GM19397 (cell line): ENCODE results near the gene MAGEB17.
"Not testable (repeated sequence)": the region's sequence is repeated elsewhere in the genome, so short reads cannot be mapped to it uniquely, and the experiment has no call there.

ENCODE experiments used
- ATAC-seq: cut with Tn5 transposase; IDR thresholded peaks from one replicate; pipeline ENCODE4 v1.9.1; 2021; ENCODE audit warnings: mild to moderate bottlenecking, moderate library complexity; ENCODE audit not compliant: unreplicated experiment

Gene MAGEB17

DNA sequence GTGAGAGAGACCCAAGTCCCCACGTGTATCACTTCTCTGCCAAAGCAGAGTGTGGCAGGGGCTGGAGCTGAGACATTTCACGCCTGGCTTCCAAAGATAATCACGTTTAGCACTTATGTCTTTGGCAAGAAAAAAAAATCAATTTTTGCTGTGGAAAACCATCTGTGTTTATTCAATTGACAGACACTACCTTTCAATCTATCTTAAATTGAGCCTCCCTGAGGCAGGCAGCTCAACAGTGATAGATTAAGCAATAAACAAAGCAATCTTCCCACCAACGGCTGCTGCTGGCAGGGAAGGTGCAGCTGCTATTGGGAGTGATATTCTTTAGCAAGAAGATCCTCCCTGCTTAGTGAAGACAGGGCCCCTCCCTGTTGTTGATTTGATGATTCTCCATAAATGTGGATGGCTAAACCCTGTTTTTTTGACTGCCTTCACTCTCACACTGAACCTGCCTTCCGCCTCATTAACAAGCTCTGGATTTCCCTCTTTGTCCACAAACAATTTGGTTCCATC lies 11.6 kb upstream of the MAGEB17 start:
- ATAC-seq = no peak

DNA sequence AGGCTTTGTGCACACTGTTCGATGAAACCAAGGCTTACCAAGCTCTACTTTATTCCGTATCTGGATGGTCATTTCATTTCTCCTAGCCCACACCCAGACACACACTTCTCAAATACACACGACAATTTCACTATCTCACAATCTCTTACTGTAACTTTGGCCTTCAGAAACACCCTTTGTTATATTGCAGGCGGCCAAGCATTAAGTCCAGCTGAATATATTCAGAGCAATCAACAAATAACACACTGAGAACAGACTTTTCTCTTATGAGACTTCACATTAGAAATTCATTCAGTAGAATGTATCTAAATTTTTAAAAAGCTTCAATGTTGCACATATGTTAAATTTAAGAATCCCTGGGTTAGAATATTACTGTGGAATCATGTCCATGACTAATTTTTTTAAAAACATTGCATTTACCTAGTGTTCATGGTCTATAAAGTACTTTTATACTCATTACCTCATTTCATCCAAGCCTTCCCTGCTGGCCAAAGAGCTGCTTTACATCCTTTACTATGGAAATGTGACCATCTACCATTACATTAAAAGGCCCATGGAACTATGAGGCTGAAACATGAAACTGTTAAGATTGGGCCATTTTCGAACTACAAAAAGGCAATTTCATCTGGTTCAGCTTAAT lies 10.5 kb upstream of the MAGEB17 start:
- ATAC-seq = no peak

DNA sequence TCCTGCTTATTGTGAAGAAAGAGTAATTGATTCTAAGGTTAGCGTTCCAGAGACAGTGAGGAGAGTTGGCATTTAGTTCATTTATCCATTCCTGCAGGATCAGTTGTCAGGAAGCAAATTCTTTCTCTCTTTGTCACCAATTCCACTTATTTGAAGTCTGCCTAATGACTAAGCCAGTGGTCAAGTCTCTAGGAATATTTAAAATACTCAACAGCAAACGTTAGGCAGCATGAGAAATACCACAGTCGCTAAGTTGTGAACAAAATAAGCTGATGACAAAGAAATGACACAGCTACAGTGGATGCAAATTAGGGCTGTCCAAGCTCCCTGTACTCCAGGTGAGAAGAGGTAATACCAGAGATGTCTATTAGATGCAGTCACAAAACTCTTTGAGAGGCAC lies 6.6 kb upstream of the MAGEB17 start:
- ATAC-seq = no peak

DNA sequence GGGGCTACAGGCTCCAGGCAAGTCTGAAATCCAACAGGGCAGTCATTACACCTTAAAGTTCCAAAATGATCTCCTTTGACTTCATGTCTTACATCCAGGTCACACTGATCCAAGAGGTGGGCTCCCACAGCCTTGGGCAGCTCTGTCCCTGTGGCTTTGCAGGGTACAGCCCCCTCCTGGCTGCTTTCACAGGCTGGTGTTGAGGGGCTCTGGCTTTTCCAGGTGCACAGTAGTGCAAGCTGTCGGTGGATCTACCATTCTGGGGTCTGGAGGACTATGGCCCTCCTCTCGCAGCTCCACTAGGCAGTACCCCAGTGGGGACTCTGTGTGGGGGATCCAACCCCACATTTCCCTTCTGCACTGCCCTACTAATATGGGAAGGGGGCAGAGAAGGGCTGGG lies 6.1 kb upstream of the MAGEB17 start:
- not testable (repeated sequence) for ATAC-seq

DNA sequence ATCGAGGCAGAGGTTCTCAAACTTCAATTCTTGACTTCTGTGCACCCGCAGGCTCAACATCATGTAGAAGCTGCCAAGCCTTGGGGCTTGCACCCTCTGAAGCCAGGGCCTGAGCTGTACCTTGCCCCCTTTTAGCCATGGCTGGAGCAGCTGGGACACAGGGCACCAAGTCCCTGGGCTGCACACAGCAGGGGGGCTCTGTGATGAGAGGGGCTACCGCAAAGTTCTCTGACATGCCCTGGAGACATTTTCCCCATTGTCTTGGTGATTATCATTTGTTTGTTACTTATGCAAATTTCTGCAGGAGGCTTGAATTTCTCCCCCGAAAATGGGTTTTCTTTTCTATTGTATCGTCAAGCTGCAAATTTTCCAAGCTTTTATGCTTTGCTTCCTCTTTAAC lies 4.9 kb upstream of the MAGEB17 start:
- no peak for ATAC-seq

DNA sequence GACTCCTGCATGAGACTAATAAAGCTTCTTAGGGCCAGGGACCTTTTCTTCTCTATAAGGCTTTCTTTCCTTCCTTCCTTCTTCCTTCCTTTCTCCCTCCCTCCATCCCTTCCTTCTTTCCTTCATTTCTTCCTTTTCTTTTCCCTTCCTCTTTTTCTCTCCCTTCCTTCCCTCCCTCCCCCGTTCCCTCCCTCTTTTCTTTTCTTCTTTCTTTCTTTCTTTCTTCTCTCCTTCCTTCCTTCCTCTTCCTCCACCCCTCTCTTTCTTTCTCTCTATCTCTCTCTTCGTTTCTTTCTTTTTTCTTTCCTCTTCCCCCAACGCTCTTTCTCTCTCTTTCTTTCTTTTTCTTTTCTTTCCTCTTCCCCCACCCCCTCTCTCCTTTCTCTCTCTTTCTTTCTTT lies 2.5 kb upstream of the MAGEB17 start:
- ATAC-seq = no peak

DNA sequence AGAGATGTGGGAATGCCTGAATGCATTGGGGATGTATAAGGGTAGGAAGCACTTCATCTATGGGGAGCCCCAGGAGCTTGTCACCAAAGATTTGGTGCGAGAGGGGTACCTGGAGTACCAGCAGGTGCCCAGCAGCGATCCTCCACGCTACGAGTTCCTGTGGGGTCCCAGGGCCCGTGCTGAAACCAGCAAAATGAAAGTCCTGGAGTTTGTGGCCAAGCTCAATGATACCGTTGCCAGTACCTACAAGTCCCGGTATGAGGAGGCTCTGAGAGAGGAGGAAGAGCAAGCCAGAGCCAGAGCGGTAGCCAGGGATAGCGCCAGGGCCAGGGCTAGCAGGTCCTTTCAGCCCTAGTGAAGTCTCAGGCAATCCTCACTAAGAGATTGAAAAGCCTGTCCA lies 3.8 kb downstream of the MAGEB17 start:
- ATAC-seq = no peak

DNA sequence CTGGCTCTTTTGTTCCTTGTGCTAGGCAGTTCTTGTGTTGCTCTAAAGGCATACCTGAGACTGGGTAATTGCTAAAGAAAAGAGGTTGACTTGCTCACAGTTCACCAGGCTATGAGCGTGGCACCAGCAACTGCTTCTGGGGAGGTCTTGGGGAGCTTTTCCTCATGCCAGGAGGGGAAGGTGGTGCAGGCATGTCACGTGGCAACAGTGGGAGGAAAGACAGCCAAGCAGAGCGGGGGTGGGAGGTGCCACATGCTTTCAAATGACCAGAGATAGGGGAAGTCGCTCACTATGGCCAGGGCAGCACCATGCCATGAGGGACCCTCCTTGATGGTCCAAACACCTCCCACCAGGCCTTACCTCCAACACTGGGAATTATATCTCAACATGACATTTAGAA lies 4.7 kb downstream of the MAGEB17 start:
- ATAC-seq = no peak

DNA sequence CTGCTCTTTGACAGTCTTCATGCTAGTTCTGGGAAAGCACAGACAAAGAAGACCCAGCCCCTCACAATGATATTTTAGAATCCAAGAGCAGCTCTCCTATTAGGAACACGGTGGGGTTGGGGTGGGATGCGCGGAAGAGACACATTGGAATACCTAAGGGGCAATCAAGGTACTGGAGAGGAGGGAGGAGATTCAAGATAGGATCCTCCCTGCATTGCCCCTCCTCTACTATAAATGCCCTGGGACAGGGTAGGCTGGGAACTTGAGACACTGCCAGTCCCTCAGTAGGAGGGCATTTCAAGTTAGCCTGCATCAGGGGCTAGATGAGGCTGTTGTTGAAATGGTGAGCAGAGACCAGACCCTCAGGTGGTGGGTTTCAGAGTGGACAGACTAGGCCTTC lies 5.1 kb downstream of the MAGEB17 start:
- no peak for ATAC-seq

DNA sequence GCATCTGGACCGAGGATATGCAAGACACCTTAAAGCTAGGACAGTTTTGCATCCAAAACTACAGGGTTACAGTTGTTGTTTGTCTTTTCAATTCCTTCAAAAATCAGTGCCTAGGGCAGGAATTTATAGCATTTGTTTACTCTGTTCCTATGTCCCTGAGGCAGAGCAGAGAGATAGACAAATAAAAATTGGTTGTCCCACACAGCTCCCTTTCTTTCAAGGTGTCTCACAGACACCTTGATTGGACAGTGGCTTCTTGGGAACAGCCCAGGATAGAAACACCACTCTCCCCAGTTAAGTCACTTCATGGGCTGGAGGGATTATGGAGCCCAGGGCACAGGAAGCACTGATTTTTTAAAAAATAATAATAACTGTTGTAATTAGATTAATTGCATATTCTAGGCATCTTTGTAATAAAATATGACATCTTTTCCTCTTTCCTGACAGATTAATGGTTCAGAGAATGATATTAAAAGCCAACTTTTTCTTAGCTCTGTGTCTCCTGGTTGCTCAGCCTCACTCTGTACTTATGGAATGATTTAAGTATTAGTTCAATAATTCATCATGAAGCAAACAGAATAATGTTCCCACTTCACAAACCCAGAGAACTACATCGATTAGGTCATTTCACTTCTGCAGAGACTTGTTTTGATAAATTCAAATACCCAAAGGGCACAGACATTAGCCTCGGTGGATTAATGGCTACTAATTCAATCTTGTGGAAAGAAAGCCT lies 8.2 kb downstream of the MAGEB17 start:
- no peak for ATAC-seq

DNA sequence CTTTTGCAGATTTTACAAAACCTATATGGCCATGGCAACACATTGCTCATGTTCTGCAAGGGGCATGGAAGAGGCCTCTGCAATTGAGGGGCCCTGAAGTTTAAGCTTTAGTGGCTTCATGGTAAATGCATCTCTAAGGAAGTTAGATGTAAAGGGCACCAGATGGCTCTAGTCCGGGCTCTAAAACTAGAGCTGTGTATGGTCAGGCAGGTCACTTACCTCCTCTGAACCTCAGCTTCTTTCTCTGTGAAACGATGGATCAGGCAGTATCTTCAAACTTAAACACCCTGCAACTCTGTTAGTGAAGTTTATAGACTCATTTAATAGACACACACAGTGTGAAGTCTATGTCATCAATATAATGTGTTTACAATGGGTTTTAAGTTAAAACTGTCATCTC lies 10.0 kb downstream of the MAGEB17 start:
- ATAC-seq = no peak

DNA sequence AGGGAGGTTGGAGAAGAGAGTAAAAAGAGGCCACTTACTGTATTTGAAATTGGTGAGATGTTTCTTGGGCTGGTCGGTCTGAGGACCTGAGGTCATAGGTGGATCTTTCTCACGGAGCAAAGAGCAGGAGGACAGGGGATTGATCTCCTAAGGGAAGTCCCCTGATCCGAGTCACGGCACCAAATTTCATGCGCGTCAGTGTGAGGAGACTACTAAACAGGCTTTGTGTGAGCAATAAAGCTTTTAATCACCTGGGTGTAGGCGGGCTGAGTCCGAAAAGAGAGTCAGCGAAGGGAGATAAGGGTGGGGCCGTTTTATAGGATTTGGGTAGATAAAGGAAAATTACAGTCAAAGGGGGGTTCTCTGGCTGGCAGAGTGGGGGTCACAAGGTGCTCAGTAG lies 16.6 kb downstream of the MAGEB17 start:
- ATAC-seq = not testable (repeated sequence)

DNA sequence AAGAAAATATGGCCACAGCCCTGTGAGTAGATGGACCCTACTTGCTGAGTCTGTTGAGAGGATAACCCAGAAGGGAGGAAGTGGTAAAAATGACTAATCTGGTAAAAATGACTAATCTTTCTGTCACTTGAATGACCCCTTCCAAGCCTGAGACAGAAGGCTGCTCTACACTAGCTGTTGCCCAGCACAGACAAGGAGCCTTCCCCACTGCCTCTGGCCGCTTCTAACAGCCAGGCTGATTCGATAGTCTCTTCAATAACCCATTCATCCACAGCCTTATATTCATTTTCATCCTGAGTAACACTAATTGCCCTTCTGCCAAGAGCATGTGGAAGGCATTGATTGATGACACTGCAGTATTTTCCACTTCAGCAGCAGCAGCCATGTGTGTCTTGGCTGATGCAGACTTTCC lies 18.4 kb downstream of the MAGEB17 start:
- peak; percentile 83 for ATAC-seq

DNA sequence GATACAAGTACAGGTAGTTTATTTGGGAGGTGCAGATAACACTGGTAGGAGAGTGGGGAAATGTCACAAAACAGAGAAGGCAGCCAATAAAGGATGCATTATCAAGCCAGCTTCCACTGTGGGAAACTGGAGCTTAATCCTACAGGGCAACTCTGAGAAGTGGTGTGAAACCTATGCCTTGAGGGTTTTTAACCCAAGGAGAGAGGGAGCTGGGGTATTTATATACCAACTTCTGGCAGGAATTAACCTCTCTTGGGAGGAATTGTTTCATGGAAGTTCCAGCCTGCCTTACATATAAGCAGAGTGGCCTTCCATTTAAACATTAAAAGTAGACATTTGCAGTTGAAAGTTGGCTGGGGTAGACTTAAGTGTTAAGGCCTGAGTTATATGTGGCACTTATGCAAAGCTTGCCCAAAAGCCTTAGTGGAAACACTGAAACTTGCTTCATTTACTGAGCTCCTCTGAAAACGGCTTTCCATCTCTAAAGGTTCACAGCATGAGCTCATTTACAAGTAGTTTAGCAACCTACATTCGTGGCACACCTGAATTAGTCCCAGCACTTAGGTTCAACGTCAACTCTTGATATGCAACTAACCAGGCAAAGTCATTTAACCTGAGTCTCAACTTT lies 19.2 kb downstream of the MAGEB17 start:
- no peak for ATAC-seq

DNA sequence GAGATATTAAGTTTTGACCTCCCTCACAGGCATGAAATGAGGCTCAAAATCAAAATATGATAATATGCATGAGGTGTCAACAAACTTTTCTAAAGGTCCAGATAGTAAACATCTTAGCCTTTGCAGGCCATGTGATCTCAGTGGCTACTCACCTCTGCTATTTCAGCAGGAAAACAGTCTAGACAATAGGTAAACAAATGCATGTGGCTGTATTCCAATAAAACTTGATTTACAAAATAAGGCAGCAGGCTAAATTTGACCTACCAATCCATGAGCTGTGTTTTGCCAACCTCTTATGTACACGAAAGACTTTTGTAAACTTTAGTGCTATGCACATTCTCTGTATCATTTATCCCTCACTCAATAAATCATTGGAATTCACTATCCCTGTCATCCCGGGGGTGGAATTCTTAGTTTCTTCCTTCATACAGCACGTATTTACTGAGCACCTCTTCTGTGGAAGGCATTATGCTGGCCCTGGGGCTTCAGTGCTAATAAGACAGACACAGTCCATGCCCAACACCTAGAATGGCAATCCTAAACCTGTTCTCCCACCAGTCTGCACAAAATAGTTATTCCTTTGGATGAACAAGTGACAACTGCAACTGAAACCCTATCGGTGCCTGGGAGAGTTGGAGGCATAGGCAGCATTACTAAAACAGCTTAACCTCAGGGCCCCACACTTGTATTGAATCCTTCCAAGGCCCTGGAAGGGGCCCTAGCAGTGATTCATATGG lies 19.9 kb downstream of the MAGEB17 start:
- ATAC-seq = no peak

DNA sequence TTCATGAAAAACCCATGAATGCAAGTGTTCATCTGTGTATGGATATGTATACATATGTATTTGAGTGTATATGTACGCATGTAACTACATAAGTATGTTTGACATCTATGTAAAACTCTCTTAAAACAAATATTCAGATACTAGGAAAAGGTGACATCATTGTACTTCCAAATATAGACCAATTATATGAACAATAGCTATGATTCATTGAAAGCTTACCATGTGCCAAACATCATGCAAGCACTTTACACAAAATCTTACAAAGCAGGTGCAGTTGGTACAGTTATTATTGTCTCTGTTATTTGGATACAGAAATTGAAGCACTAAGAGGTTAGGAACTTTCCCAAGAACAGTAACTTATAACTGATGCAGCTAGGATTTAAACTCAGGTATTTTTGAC lies 21.4 kb downstream of the MAGEB17 start:
- ATAC-seq = no peak

DNA sequence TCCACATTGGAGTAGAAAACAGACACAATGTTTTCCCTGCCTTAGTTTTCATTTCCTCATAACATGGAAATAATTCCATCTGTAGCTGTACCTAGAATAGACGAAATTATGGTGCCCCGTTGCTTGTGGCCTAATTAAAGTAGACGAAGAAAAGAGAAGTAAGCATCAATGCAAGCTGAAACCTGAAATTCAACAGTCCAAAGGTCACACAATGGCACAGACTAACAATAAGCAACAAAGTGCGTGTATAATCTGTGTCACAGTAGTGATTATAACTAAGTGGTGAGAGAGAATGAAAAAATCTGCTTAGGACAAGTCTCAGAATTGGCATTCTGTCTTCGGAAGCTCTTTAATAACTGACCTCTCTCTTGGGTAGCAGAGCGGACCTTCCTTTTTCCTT lies 24.3 kb downstream of the MAGEB17 start:
- ATAC-seq = no peak

DNA sequence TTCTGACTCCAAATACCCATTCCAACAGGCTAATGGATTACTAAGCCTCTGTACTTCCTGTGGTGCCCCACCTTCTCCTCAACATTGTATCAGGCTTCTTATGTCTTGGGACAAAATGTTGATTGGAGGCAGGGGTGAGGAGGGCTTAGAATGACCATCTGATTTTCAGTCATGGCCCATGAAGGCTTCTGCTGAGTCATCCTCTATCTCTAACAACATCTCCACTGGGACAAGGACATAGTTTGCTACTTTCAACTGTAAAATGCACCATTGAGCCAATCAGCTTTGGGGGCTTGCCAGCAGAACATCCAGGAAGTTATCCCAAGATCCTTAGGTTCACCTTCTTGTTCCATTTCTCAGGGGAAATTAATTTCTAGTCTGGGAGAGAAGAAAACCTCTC lies 29.5 kb downstream of the MAGEB17 start:
- ATAC-seq = no peak

DNA sequence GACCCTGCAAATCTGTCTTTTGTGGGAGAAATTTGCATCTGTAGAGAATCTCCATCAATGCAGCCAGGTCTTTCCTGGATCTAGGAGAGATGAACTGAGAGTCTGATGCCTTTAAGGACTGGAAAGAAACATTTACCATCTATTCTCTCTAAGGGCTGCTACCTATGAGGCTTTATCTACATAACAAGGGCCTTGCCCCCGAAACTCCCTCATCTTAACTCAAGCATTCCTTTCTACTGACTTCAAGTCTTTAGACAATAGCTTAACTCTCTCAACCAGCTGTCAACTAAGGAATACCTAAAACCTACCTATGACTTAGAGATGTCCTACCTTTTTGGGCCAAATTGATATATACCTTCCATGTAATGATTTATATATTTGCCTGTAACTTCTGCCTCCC lies 32.1 kb downstream of the MAGEB17 start:
- no peak for ATAC-seq

DNA sequence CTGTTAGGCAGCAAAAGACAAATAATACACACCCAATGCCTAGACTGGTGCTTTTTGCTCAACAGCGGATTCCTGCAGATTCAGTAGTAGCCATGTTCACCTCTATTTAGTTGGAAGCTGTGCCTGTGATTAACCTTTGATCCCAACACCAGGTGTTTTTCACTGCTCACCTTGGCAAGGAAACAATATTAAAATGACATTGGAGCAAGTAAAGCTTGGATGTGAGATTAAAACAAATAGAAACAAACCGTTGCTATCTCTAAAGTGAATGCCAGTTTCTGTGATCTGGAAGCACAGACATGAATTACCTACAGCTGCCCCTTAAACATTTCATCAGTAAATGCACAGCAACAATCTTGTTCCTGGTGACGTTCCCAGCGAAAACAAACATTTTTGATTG lies 35.7 kb downstream of the MAGEB17 start:
- no peak for ATAC-seq

DNA sequence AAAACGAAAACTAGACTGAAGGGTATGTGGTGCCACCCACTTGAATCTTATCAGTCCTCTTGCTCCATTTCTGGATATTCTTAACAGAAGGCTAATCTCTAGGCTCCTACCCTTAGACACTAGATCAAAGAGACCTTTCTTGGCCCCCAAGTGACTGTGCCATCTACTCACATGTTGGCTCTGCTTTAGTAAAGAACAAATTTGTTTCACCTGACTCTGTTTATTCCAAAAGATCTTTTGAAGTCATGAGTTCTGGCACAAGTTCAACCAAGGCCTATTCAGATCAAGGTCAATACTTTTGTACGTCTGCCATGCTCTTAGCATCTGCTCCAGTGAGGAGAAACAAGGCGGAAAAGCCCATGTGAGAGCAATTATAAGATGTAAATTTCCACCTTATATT lies 37.3 kb downstream of the MAGEB17 start:
- no peak for ATAC-seq
